NCI-H1417 (cell line): ENCODE data around the gene TBC1D22A.

Experiments
- DNase-seq, 3 experiments: peaks; one replicate each; lab custom pipeline; 2025; lab: John Stamatoyannopoulos, UW

Gene TBC1D22A

GRCh38 chr22:46753360-46753759 lies 9.1 kb upstream of the TBC1D22A start:
- DNase-seq, result no peak

GRCh38 chr22:46753761-46754109 lies 8.7 kb upstream of the TBC1D22A start:
- DNase-seq, result no peak

DNA sequence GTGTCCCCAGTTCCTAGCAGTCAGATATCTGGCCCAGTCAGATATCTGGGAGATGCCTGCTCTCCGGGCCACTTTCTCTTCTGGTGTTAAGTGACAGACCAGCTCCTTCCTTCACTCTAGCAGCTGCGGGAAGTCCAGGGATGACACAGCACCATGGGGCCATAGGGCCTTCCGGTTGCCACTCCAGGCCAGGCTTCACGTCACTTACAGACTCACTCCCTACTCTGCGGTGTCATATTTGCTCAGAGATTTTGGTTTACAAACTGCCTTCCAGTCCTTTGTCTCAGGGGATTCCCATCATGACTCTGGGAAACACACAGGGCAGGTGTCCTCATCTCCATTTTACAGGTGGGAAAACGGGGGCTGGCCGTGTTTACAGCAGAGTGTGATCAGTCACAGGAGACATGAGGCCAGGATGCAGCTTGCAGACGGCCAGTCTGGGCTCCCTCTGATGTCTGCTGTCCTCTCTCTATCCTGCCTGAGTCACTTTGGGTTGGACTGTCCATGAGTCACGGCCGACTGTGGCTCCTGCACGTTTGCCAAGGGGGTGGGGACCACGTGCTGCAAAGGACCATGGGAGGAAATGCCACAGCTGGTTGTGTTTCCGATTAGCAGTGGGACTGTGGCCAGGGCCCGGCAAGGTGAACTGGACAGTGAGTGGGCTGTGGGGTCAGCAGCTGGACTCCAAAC lies 8.2 kb upstream of the TBC1D22A start:
- DNase-seq, result no peak

DNA sequence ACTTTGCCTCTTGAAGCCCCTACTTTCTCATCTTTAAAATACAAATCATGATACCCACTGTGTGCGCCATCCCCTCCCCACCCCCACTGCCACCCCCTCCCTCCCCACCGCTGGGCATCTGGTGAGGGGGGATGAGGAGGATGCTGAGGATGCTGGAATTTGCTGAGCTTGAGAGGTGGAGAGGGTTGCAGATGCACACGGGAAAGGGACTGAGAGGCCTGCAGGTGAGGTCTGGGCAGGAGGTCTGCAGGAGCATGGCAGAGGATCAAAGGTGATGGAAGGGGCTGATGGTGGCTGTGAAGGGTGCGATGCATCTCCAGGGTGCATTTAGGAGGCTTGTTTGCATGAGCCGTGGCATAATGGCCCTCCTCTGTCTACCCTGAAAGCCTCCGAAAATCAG lies 7.6 kb upstream of the TBC1D22A start:
- no peak for DNase-seq

GRCh38 chr22:46755525-46755924 lies 6.9 kb upstream of the TBC1D22A start:
- DNase-seq, result no peak

GRCh38 chr22:46756097-46756496 lies 6.4 kb upstream of the TBC1D22A start:
- DNase-seq, result no peak

GRCh38 chr22:46757104-46757503 lies 5.3 kb upstream of the TBC1D22A start:
- DNase-seq, result no peak

GRCh38 chr22:46758121-46758520 lies 4.3 kb upstream of the TBC1D22A start:
- DNase-seq, result no peak

DNA sequence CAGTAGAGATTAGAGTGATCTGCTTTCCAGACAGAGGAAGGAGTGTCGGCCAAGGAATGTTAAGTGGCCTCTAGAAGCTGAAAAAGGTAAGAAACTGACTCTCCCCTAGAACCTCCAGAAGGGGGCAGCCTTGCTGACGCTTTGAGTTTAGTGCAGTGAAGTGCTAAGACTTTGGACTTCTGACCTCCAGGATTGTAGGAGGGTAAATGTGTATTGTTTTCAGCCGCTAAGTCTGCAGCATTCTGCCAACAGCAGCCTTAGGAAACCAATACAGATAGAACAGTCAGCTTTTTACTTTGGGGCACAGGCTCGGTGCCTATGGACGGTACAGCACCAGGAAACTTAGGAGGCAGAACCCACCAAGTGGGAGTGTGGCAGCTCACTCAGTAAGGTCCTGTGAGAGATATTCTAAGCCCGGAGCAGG lies 3.6 kb upstream of the TBC1D22A start:
- peak; percentile 2 to 48 (median 24) for DNase-seq

DNA sequence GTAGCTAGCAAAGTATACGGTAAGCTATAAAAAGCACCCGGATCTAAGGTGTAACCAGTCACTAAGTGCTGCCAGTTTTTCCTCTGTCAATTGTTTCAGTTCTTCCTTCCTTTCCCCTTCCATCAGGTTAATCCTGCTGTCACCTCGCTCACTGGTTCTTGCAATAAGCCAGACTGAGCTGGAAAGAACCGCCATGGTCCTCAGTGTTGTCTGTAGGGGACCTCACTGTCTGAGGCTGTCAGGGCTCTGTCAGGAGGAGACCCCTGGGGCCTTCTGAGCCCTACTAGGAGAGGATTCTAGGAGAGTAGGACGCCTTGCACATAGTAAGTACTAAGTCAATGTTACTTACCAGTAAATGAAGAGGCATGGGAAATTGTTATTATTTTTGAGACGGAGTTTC lies 1.4 kb upstream of the TBC1D22A start:
- no peak for DNase-seq

DNA sequence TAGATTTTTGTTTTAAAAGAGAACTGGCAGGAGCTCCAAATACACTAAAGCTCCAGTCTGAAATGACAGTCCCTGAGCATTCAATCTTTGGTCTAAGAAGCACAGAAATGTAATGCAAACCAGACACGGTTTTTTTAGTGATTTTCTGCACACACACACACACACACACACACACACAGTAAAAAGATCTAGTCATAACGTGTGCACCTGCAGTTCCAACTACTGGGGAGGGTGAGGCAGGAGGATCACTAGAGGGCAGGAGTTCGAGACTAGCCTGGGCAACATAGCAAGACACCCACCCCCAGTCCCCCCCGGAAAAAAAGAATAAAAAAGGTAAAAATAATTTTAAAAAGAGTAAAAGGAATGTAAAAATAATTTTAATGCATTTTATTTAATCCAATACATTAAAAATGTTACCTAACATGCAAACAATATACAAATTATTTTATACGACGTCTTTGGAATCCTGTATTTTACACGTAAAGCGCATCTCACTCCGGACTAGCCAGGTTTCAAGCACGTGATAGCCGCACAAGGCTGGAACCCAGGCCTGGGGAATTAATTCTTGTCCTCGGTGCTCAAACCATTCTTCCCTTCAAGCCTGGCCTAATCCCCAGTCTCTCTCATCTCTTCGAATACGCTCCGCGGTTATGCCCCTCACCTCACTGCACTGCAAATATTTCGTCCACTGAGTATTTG lies 762 bp upstream of the TBC1D22A start:
- peak in 1 of 3 experiments; percentile 26 for DNase-seq

DNA sequence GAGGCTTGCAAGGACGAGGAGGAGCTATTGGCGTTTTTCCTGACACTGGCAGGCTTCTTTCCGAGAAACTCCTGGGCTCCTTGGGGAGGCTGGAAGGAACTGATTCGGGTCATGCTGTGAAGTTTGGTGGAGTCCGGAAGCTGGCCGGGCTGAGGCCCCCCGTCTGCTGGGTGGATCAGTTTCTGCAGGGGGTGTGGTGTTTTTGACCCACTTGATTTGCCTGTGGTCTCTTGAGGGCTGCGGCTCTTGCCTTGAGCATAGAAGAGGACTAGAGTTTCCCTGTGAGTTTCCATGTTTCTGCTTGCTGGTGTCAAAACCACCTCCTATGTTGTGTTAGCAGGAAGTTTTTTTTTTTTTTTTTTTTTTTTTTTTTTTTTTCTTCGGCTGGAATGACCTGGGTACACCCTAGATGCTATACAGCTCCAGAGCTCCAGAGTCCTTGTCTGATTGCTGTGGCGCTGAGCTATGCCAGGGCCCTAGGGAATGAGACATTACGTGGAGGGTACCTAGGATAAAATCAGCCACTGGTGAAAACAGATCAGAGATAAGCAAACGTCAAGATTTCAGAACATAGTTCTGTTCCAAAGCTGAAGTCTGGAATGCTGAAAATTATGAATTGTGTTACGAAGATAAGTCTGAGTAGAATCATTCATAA lies 728 bp downstream of the TBC1D22A start:
- peak in 1 of 3 experiments; percentile 20 for DNase-seq

- DNase-seq, result no peak
These were observed 1.8 kb downstream of the TBC1D22A start for GRCh38 chr22:46764140-46764680.

DNA sequence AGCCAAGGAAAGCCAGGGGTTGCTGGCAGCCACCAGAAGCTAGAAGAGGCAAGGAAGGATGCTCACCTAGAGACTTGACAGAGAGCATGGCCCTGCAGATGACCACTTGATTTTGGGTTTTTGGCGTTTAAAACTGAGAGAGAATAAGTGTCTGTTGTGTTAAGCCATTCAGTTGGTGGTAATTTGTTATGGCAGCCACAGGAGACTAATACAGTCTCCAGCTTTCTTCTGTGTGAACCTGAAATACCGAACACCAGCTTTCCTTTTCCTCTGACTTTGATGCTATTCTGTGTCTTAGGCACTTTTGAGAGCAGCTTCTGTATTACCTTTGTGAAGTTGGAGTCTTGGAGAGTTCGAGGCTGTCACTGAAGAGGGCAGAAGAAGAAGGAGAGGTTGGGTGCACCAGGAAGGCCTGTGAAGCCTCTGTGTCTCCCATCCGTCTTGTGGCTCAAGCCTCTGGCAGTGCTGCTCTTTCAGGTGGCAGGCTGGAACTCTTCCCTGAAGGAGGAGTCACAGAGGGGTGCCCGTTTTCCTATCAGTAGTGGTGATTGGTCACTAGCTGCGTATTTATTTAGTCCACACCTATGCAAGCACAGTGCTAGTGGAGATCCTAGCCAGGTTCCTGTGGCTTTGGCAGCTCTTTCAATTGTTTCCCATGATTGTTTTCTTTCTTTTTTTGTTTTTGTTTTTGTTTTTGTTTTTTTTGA lies 2.5 kb downstream of the TBC1D22A start:
- DNase-seq, result no peak

- DNase-seq, result no peak
These were observed 4.2 kb downstream of the TBC1D22A start for GRCh38 chr22:46766611-46767010.

DNA sequence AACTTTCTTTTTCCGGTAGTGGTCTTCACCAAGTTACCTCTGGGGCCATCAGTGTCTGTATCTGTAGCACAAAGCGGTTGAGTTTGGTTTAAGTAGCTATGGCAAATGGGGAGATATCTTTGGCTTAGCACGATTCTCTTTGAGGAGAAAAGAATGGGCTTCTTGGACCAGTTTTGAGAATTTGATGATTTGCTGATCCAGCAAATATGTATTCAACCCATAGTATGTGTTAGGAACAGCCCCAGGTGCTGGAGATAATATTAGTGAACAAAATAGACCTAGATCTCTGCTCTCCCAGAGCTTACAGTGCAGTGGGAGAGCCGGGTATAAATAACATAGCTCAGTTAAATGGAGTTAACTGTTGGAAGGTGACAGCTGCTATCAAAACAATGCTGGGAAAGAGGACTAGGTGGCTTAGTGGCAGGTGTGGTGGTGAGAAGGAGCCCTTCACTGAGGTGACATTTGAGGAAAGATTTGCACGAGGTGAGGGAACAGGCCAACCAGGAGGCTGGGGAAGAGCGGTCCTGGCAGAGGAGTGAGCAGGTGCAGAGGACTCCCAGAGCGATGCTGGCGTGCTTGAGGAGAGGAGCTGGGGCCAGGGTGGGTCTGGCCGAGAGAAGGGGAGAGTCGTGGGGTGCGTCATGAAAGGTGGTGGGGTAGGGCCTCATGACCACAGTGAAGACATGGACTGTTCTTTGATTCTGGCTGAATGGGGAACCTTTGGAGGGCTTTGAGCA lies 5.0 kb downstream of the TBC1D22A start:
- no peak for DNase-seq

DNA sequence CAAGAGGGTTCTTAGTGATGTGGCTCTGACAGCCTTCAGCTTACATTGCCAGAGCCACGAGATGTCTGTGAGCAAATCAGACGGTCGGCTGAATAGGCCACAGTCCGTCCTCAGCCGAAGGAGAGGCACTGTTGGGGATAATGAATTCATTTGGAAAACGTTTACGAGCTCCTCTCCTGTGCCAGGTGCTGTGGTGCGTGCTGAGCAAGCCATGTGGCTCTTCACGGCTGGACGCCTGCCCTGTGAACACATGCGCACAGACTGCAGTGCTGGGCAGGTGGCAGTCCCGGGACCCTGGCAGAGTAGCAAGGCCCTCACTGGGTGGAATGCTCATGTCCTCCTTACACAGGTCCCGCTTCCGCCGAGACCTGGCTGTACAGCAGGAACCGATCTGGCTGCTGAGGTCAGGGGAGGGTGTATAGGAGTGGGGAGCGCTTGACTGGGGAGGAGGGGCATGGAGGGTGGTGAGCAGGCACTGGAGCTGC lies 6.8 kb downstream of the TBC1D22A start:
- peak; percentile 26 to 68 (median 38) for DNase-seq

- DNase-seq, result no peak
These were observed 7.3 kb downstream of the TBC1D22A start for GRCh38 chr22:46769706-46770105.

- DNase-seq, result no peak
These were observed 7.7 kb downstream of the TBC1D22A start for GRCh38 chr22:46770151-46770641.

- no peak for DNase-seq
These were observed 8.3 kb downstream of the TBC1D22A start for GRCh38 chr22:46770726-46771125.

- DNase-seq, result no peak
These were observed 10.6 kb downstream of the TBC1D22A start for GRCh38 chr22:46773076-46773475.
